ENCODE results near the gene SLC5A6. TPM values are rescaled to one million over a fixed set of nuclear protein-coding genes. Genes with fewer than 3 reads are reported as not detected.

The SLC5A6 gene
- total RNA-seq, 2 experiments from 2014 or later: 55.5 to 60.1 TPM

DNA sequence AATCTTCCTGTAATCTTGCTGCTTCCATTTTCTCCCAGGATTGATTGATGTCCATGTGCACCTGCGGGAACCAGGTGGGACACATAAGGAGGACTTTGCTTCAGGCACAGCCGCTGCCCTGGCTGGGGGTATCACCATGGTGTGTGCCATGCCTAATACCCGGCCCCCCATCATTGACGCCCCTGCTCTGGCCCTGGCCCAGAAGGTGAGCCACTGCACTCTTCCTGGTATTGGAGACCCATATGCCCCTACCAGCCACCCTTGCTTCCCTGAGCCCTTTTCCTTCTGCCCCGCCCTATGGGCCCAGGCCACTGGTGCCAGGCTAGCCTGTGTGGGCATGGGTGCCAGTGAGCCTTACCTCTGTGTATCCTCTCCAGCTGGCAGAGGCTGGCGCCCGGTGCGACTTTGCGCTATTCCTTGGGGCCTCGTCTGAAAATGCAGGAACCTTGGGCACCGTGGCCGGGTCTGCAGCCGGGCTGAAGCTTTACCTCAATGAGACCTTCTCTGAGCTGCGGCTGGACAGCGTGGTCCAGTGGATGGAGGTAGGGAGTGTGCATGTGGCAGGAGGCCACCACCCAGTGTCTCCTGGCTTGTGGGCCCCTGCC is 25.4 kb upstream of the SLC5A6 start:
- no peak for DNase-seq (ENCODE audit: low spot score)
- H3K4me3 ChIP-seq (ENCODE audit: low read depth, low read length, poor library complexity, severe bottlenecking): no peak overlapping the region
- ChIA-PET CTCF (ENCODE audit: unreplicated experiment) (no interaction called here), POLR2A (no interaction called here)
- no peak overlapping the region for H3K4me2 ChIP-seq (ENCODE audit: low read length)
- intact Hi-C loops (cut with micrococcal nuclease; ENCODE audit: unreplicated experiment): no loop called here
- no peak overlapping the region for H2AFZ ChIP-seq (ENCODE audit: low read length)
- BruUV-seq (replicated peaks): no TSS peak
- H3K27ac ChIP-seq (ENCODE audit: low read depth, low read length, poor library complexity, severe bottlenecking): no peak overlapping the region
- H4K20me1 ChIP-seq (ENCODE audit: insufficient read depth, low read length): no peaks in the 10 kb centered on the region
- no peaks in the 10 kb centered on the region for H3K79me2 ChIP-seq (ENCODE audit: insufficient read depth, low read depth, low read length)
- H3K4me1 ChIP-seq (ENCODE audit: insufficient read depth, low read length, poor library complexity, severe bottlenecking): no peaks in the 10 kb centered on the region
- H3K9me2 ChIP-seq (ENCODE audit: insufficient read depth, low read length): no peaks in the 10 kb centered on the region
- peaks cover 100% of the 10 kb centered on the region for H3K36me3 ChIP-seq (ENCODE audit: insufficient read depth, low read length)
- H3K9me3 ChIP-seq (ENCODE audit: low read length): no peaks in the 10 kb centered on the region
- TF ChIP-seq, protein P1, sequence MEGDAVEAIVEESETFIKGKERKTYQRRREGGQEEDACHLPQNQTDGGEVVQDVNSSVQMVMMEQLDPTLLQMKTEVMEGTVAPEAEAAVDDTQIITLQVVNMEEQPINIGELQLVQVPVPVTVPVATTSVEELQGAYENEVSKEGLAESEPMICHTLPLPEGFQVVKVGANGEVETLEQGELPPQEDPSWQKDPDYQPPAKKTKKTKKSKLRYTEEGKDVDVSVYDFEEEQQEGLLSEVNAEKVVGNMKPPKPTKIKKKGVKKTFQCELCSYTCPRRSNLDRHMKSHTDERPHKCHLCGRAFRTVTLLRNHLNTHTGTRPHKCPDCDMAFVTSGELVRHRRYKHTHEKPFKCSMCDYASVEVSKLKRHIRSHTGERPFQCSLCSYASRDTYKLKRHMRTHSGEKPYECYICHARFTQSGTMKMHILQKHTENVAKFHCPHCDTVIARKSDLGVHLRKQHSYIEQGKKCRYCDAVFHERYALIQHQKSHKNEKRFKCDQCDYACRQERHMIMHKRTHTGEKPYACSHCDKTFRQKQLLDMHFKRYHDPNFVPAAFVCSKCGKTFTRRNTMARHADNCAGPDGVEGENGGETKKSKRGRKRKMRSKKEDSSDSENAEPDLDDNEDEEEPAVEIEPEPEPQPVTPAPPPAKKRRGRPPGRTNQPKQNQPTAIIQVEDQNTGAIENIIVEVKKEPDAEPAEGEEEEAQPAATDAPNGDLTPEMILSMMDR (conservative IDR thresholded peaks at IDR 0.05; ENCODE audit: low read length): no peak
- TF ChIP-seq EZH2phosphoT487 (IDR thresholded peaks at IDR 0.05; ENCODE audit: borderline replicate concordance, low read depth, low read length): no peak

DNA sequence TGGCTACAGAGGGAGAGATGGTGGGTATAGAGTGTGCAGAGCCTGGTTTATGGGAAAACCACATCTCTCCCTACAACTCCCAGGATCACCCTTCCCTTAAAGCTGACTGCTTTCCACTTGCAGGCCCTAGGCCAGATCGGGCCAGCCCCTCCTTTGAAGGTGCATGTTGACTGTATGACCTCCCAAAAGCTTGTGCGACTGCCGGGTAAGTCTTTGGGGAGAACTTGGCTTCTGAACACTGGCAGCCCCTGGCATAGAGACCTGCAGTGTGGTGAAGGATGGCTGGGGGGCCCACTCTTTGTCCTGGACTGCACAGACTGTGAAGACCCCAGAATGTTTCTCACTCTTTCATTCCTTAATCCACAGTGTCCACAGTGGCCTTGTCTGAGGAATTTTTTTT is 24.6 kb upstream of the SLC5A6 start:
- no peak overlapping the region for H3K27ac ChIP-seq (ENCODE audit: low read depth, low read length, poor library complexity, severe bottlenecking)
- no peak overlapping the region for H3K4me2 ChIP-seq (ENCODE audit: low read length)
- no peaks in the 10 kb centered on the region for H3K4me1 ChIP-seq (ENCODE audit: insufficient read depth, low read length, poor library complexity, severe bottlenecking)
- DNase-seq (ENCODE audit: low spot score): no peak
- CTCF ChIA-PET (ENCODE audit: unreplicated experiment): no interaction called here
- POLR2A ChIA-PET: interaction anchor here (0.8 kb wide), 1 partner anchor 17 kb away, joined by 3 read pairs; no protein-coding TSS in a partner anchor
- H3K36me3 ChIP-seq (ENCODE audit: insufficient read depth, low read length): peaks cover 100% of the 10 kb centered on the region
- BruUV-seq (replicated peaks): no TSS peak
- no peak overlapping the region for H3K4me3 ChIP-seq (ENCODE audit: low read depth, low read length, poor library complexity, severe bottlenecking)
- H3K9me2 ChIP-seq (ENCODE audit: insufficient read depth, low read length): no peaks in the 10 kb centered on the region
- intact Hi-C loops (cut with micrococcal nuclease; ENCODE audit: unreplicated experiment): no loop called here
- no peak overlapping the region for H2AFZ ChIP-seq (ENCODE audit: low read length)
- no peaks in the 10 kb centered on the region for H4K20me1 ChIP-seq (ENCODE audit: insufficient read depth, low read length)
- H3K9me3 ChIP-seq (ENCODE audit: low read length): no peaks in the 10 kb centered on the region
- TF ChIP-seq, protein P1 (conservative IDR thresholded peaks at IDR 0.05; ENCODE audit: low read length): no peak
- TF ChIP-seq EZH2phosphoT487 (IDR thresholded peaks at IDR 0.05; ENCODE audit: borderline replicate concordance, low read depth, low read length): no peak
- no peaks in the 10 kb centered on the region for H3K79me2 ChIP-seq (ENCODE audit: insufficient read depth, low read depth, low read length)

- BruUV-seq (replicated peaks): no TSS peak
- Histone ChIP-seq H3K36me3 (ENCODE audit: insufficient read depth, low read length) (peaks cover 100% of the 10 kb centered on the region), H3K79me2 (ENCODE audit: insufficient read depth, low read depth, low read length) (no peaks in the 10 kb centered on the region), H2AFZ (ENCODE audit: low read length) (no peak overlapping the region), H3K9me2 (ENCODE audit: insufficient read depth, low read length) (no peaks in the 10 kb centered on the region), H3K9me3 (ENCODE audit: low read length) (no peaks in the 10 kb centered on the region), H3K4me2 (ENCODE audit: low read length) (no peak overlapping the region), H3K4me3 (ENCODE audit: low read depth, low read length, poor library complexity, severe bottlenecking) (no peak overlapping the region), H3K4me1 (ENCODE audit: insufficient read depth, low read length, poor library complexity, severe bottlenecking) (no peaks in the 10 kb centered on the region), H3K27ac (ENCODE audit: low read depth, low read length, poor library complexity, severe bottlenecking) (no peak overlapping the region), H4K20me1 (ENCODE audit: insufficient read depth, low read length) (no peaks in the 10 kb centered on the region)
- CTCF ChIA-PET (ENCODE audit: unreplicated experiment): no interaction called here
- intact Hi-C loops (cut with micrococcal nuclease; ENCODE audit: unreplicated experiment): no loop called here
- POLR2A ChIA-PET: interaction anchor here (0.6 to 1.0 kb wide), 4 partner anchors 12 to 102 kb away, joined by 3 read pairs; partner anchors contain the start of gene PREB
- TF ChIP-seq, protein P1 (conservative IDR thresholded peaks at IDR 0.05; ENCODE audit: low read length): no peak
- no peak for TF ChIP-seq EZH2phosphoT487 (IDR thresholded peaks at IDR 0.05; ENCODE audit: borderline replicate concordance, low read depth, low read length)
- no peak for DNase-seq (ENCODE audit: low spot score)
Measured at GRCh38 chr2:27236136-27236535, 24.1 kb upstream of the SLC5A6 start.
